Smooth muscle cell of the brain vasculature (primary cell): ENCODE measurements around the gene ERG.
A peak's percentile ranks its signal among the peaks of the same experiment; 100 is the strongest.

Experiments used
- DNase-seq: peaks from one replicate; pipeline ENCODE4 v3.0.0-alpha.2; 2012; ENCODE audit warnings: low read depth, low spot score

The ERG gene

GRCh38 chr21:38361324-38361723 is 137.0 kb downstream of the ERG start:
- no peak for DNase-seq

GRCh38 chr21:38359835-38360234 is 138.4 kb downstream of the ERG start:
- DNase-seq, result no peak

- no peak for DNase-seq
These were observed 139.2 kb downstream of the ERG start for GRCh38 chr21:38359090-38359489.

- DNase-seq, result no peak
These were observed 139.6 kb downstream of the ERG start for GRCh38 chr21:38358666-38359065.

- DNase-seq, result no peak
These were observed 140.2 kb downstream of the ERG start for GRCh38 chr21:38358098-38358497.

GRCh38 chr21:38356883-38357625 is 141.2 kb downstream of the ERG start:
- no peak for DNase-seq

- DNase-seq, result no peak
These were observed 142.1 kb downstream of the ERG start for GRCh38 chr21:38355992-38356781.

- DNase-seq, result no peak
These were observed 142.9 kb downstream of the ERG start for GRCh38 chr21:38355353-38355752.

GRCh38 chr21:38354746-38355145 is 143.5 kb downstream of the ERG start:
- no peak for DNase-seq

- no peak for DNase-seq
These were observed 144.0 kb downstream of the ERG start for GRCh38 chr21:38354231-38354630.

GRCh38 chr21:38352536-38353219 is 145.6 kb downstream of the ERG start:
- DNase-seq, result peak; percentile 52

- DNase-seq, result no peak
These were observed 146.2 kb downstream of the ERG start for GRCh38 chr21:38351961-38352521.

GRCh38 chr21:38351176-38351959 is 146.9 kb downstream of the ERG start:
- DNase-seq, result no peak

- DNase-seq, result no peak
These were observed 147.6 kb downstream of the ERG start for GRCh38 chr21:38350684-38351083.

- DNase-seq, result no peak
These were observed 148.3 kb downstream of the ERG start for GRCh38 chr21:38349977-38350376.

GRCh38 chr21:38349111-38349746 is 149.0 kb downstream of the ERG start:
- DNase-seq, result peak; percentile 62

- DNase-seq, result no peak
These were observed 152.0 kb downstream of the ERG start for GRCh38 chr21:38346286-38346685.

GRCh38 chr21:38343691-38344090 is 154.6 kb downstream of the ERG start:
- DNase-seq, result no peak

GRCh38 chr21:38342739-38343138 is 155.5 kb downstream of the ERG start:
- DNase-seq, result no peak

GRCh38 chr21:38341546-38342012 is 156.7 kb downstream of the ERG start:
- no peak for DNase-seq

- DNase-seq, result no peak
These were observed 158.1 kb downstream of the ERG start for GRCh38 chr21:38340131-38340530.
